ENCODE data around the gene FBXO42.

Gene FBXO42

DNA sequence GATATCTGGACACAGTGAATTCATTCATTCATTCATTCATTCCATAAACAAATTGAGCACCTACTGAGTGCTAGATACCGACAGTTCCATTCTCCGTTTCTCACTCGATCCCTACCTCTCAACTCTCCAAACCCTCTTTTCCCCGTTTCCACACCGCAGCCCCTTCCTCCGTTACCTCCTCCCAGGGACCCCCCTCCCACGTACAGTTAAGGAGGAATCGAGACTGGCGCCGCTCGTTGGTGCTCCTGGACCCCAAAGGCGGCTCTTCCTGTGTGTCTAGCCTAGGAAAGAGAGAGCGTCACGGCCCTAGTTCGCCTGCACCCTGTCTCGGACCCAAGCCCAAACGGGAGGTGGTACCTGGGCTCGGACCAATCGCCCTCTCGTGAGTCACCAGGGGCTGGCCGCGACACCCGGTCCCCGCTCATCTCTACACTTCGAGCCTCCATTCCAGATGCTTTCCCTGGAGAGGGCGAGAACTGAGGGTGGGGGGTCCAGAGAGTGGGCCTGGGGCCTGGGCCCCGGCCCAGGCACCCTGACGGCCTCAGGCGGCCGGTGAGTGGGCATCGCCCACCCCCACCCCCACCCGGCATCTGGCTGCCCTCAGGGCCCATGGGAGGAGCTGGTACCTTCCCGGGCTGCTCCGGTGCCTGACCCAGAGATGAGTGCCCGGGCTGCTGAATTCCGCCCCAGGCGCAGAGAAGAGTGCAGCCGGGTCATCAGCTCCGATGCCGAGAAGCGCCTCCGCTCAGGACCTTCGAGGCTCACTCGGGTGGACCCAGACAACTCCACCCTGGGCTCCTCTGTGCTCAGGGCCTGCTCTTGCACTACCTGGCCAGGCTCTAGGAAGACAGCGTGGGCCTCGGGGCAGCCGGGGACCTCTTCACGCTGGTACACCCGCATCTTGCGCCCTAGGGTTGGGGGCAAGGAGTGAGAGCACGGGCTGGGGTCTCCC lies 144.7 kb downstream of the FBXO42 start:
- Histone ChIP-seq H3K4me1 (peaks cover 31 to 47% (median 40%) of the 10 kb centered on the region in 10 experiments), H3K9me3 (replicated peaks in 1 of 11) (no peaks in the 10 kb centered on the region), H4K20me1 (0 out of 22 replicates have a peak, but pooled peaks cover 0 to 4% (median 0%) of the 10 kb centered on the region in 11 experiments), H3K9ac (peak overlapping the region; percentile 80 to 92 (median 87)), H3K27ac (peak overlapping the region; percentile 67 to 98 (median 95)), H3K4me2 (peak overlapping the region; percentile 65 to 87 (median 85)), H3K36me3 (peaks cover 0 to 27% (median 12%) of the 10 kb centered on the region in 11 experiments; a peak in 14 of 22 replicates), H3K27me3 (no peaks in the 10 kb centered on the region), H3K4me3 (peak overlapping the region; percentile 50 to 66 (median 58))
- TF ChIP-seq Cebpa-rat (IDR thresholded peaks at IDR 0.05), result no peak

DNA sequence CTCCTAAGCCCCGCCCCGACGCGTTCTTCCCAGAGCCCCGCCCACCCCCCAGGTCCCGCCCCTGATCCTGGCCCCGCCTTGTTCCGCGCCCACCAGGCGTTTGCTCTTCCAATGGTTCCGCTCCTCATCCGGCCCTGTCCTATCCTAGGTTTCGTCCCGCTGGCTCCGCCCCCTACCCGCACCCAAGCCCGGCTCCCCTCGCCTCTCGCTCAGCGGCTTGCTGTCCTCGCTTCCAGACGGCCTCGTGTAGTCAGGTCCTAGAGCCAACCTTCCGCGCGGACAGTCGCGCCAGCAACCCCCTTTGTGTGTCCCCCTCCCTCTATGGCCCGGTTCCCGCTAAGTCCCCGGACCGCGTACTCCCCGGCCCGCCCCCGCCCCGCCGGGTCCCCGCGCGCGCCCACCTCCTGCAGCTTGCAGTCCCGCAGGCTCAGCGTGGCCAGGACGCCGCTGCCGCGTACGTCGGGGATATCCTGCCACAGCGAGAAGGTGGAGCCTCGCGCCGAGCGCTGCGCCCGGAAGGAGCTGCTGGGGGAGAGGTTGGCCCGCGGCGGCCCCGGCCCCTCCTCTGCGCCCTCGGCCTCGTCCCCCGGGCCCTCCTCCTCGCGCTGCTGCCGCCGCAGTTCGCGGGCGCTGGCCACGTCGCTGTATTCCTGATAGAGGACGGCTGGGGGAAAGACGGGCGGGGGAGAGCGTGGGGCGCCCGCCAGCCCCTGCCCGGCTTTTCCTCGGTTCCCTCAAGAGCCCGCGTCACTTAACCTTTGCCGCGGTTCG lies 145.5 kb downstream of the FBXO42 start:
- H3K4me1 ChIP-seq, result peaks cover 31 to 47% (median 36%) of the 10 kb centered on the region in 10 experiments
- no peaks in the 10 kb centered on the region for H3K27me3 ChIP-seq
- H3K9me3 ChIP-seq (replicated peaks in 1 of 11), result no peaks in the 10 kb centered on the region
- H3K27ac ChIP-seq, result peak overlapping the region; percentile 67 to 98 (median 96)
- H3K9ac ChIP-seq, result peak overlapping the region; percentile 81 to 92 (median 88)
- 0 out of 22 replicates have a peak, but pooled peaks cover 0 to 4% (median 0%) of the 10 kb centered on the region in 11 experiments for H4K20me1 ChIP-seq
- H3K36me3 ChIP-seq, result peaks cover 0 to 36% (median 15%) of the 10 kb centered on the region in 11 experiments; a peak in 15 of 22 replicates
- peak overlapping the region; percentile 73 to 99 (median 97) for H3K4me2 ChIP-seq
- H3K4me3 ChIP-seq, result peak overlapping the region; percentile 51 to 66 (median 64)
- TF ChIP-seq Cebpa-rat (IDR thresholded peaks at IDR 0.05), result no peak

DNA sequence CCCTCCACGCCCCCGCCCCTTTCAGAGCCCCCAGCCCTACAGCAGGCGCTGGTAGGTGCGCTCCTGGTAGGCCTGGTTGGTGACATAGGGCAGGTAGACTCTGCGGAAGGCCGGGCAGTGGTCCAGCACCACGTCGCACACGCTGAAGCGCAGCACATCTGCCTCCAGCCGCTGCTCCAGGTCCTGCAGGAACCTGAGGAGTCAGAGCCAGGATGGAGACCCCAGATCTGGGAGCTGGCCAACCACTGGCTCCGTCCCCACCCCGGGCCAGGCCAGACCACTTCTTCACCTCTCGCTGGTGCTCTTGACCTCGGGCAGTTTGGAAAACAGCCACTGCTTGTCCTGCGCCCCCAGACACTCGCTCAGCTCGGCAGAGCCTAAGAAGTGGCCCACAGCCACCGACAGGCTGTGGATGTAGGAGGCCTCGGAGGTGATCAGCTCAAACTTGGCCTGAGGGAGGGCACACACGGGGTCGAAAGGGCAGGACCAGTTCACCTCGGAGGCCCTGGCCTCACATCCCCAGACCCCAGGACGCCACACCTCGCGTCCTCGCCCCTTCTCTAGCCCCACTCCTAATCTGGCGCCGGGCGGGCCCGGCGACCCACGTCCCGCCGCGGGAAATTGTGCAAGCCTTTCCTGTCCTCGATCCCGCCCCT lies 146.3 kb downstream of the FBXO42 start:
- H3K9me3 ChIP-seq (replicated peaks in 1 of 11), result no peaks in the 10 kb centered on the region
- no peaks in the 10 kb centered on the region for H3K27me3 ChIP-seq
- peak overlapping the region; percentile 80 to 92 (median 88) for H3K9ac ChIP-seq
- peaks cover 0 to 43% (median 22%) of the 10 kb centered on the region in 11 experiments; a peak in 16 of 22 replicates for H3K36me3 ChIP-seq
- H3K27ac ChIP-seq, result peak overlapping the region; percentile 79 to 98 (median 96)
- peak in 8 of 11 experiments; percentile 30 to 73 (median 64); a peak in 9 of 22 replicates for TF ChIP-seq Cebpa-rat (IDR thresholded peaks at IDR 0.05)
- H3K4me3 ChIP-seq, result peak overlapping the region; percentile 48 to 73 (median 64)
- H4K20me1 ChIP-seq, result 0 out of 22 replicates have a peak, but pooled peaks cover 0 to 4% (median 0%) of the 10 kb centered on the region in 11 experiments
- H3K4me2 ChIP-seq, result peak overlapping the region; percentile 89 to 99 (median 98)
- H3K4me1 ChIP-seq, result peaks cover 31 to 47% (median 36%) of the 10 kb centered on the region in 10 experiments

GRCh38 chr1:16205334-16205671 lies 147.0 kb downstream of the FBXO42 start:
- Histone ChIP-seq H3K4me2 (peak overlapping the region; percentile 89 to 99 (median 98)), H3K27ac (peak overlapping the region in 10 of 11 experiments; percentile 84 to 98 (median 96); a peak in 19 of 22 replicates), H4K20me1 (0 out of 22 replicates have a peak, but pooled peaks cover 0 to 4% (median 0%) of the 10 kb centered on the region in 11 experiments), H3K4me1 (peaks cover 31 to 48% (median 36%) of the 10 kb centered on the region in 10 experiments), H3K4me3 (peak overlapping the region in 7 of 10 experiments; percentile 59 to 73 (median 64); a peak in 13 of 20 replicates), H3K27me3 (no peaks in the 10 kb centered on the region), H3K36me3 (peaks cover 0 to 50% (median 28%) of the 10 kb centered on the region in 11 experiments; a peak in 16 of 22 replicates), H3K9me3 (replicated peaks in 1 of 11) (no peaks in the 10 kb centered on the region), H3K9ac (peak overlapping the region; percentile 80 to 92 (median 88); a peak in 20 of 22 replicates)
- TF ChIP-seq Cebpa-rat (IDR thresholded peaks at IDR 0.05), result no peak

DNA sequence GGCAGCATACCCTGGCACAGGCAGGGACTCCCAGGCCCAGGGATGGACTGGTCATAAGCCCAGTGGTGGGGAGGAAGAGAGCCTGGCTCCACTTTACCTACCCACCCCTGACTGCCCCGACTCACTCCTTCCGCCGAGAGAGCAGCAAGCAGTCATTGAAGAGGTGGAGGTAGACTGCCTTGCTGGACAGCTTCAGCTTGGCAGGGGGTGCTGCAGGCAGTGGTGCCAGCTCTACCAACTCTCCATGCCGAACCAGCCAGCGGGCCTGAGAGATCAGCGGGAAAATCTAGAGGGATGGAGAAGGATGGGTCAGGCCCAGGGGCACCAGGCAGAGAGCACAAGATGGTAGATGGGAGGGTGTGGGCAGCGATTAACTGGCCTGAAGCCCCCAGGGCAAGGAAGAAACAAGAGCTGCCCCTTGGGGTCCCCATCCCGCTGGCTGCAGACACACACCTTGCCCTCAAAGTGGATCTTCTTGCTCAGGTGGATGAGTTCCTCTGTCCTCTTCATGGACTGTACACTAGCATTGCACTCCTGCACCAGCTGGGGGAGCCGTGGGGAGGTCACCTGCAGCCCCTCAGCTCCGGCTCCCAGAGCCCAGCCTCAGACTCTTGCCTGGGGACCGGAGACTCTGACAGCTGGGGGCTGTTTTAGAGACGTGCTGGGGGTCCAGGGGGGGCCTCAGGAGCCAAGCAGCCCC lies 147.5 kb downstream of the FBXO42 start:
- H3K9ac ChIP-seq, result peak overlapping the region in 9 of 11 experiments; percentile 80 to 92 (median 89); a peak in 15 of 22 replicates
- H3K4me1 ChIP-seq, result peaks cover 31 to 50% (median 37%) of the 10 kb centered on the region in 10 experiments
- peak overlapping the region in 9 of 11 experiments; percentile 85 to 98 (median 96); a peak in 18 of 22 replicates for H3K27ac ChIP-seq
- peak overlapping the region in 4 of 10 experiments; percentile 59 to 73 (median 64); a peak in 3 of 20 replicates for H3K4me3 ChIP-seq
- no peaks in the 10 kb centered on the region for H3K9me3 ChIP-seq (replicated peaks in 1 of 11)
- H3K36me3 ChIP-seq, result peaks cover 0 to 55% (median 32%) of the 10 kb centered on the region in 11 experiments; a peak in 16 of 22 replicates
- peak overlapping the region; percentile 89 to 99 (median 98) for H3K4me2 ChIP-seq
- no peaks in the 10 kb centered on the region for H3K27me3 ChIP-seq
- peaks cover 0 to 7% (median 0%) of the 10 kb centered on the region in 11 experiments; a peak in 1 of 22 replicates for H4K20me1 ChIP-seq
- no peak for TF ChIP-seq Cebpa-rat (IDR thresholded peaks at IDR 0.05)

DNA sequence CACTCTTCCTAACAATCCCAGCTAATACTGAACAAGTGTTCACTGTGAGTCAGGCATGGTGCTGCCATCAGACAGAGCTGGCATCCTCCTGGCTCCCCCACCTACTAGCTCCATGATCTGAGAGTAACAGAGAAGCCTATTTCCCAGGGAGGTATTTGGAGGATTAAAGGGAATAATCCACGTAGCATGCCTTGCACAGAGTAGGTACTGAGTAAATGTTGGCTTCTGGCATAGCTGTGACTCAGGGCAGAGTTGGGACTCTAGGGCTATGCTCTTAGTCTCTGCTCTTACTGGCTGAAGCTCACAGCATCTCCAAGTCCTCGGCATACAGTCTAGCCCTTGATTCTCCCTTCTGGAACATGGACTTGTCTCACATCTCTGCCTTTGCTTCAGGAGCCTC lies 148.1 kb downstream of the FBXO42 start:
- peaks cover 0 to 61% (median 32%) of the 10 kb centered on the region in 11 experiments; a peak in 16 of 22 replicates for H3K36me3 ChIP-seq
- no peak overlapping the region for H3K4me3 ChIP-seq
- peaks cover 35 to 53% (median 42%) of the 10 kb centered on the region in 10 experiments for H3K4me1 ChIP-seq
- peak overlapping the region in 4 of 11 experiments; percentile 87 to 91 (median 89); a peak in 1 of 22 replicates for H3K9ac ChIP-seq
- no peaks in the 10 kb centered on the region for H3K27me3 ChIP-seq
- no peaks in the 10 kb centered on the region for H3K9me3 ChIP-seq (replicated peaks in 1 of 11)
- no peak for TF ChIP-seq Cebpa-rat (IDR thresholded peaks at IDR 0.05)
- peak overlapping the region in 1 of 11 experiments; percentile 99; a peak in 1 of 22 replicates for H3K4me2 ChIP-seq
- peaks cover 0 to 12% (median 0%) of the 10 kb centered on the region in 11 experiments; a peak in 3 of 22 replicates for H4K20me1 ChIP-seq
- H3K27ac ChIP-seq, result peak overlapping the region in 5 of 11 experiments; percentile 95 to 98 (median 96); a peak in 9 of 22 replicates

DNA sequence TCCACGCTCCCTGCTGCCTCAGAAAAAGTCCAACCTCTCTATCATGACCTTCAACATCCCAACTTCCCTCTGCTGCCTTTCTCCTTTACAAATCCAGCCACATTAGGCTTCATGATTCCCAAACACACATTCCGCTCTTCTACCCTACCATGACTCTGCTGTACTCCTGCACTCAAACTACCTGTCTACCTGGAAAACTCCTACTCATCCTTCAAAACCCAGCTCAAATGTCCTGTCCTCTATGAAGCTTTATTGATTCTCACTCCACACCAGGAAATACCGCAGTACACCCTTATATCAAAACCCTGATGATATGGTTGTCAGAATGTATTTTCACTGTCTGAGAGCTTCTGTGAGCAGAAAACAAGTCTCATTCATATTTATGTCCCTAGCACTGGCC lies 148.7 kb downstream of the FBXO42 start:
- Histone ChIP-seq H3K4me1 (peaks cover 34 to 52% (median 44%) of the 10 kb centered on the region in 10 experiments), H4K20me1 (peaks cover 0 to 19% (median under 1%) of the 10 kb centered on the region in 11 experiments; a peak in 4 of 22 replicates), H3K9me3 (replicated peaks in 1 of 11) (no peaks in the 10 kb centered on the region), H3K27ac (no peak overlapping the region), H3K36me3 (peaks cover 0 to 68% (median 34%) of the 10 kb centered on the region in 11 experiments; a peak in 16 of 22 replicates), H3K9ac (peak overlapping the region in 2 of 11 experiments; percentile 3 to 15; a peak in 1 of 22 replicates), H3K4me2 (peak overlapping the region in 1 of 11 experiments; percentile 2; a peak in 1 of 22 replicates), H3K4me3 (no peak overlapping the region), H3K27me3 (no peaks in the 10 kb centered on the region)
- no peak for TF ChIP-seq Cebpa-rat (IDR thresholded peaks at IDR 0.05)
